Ectodermal cell (in vitro differentiated cells): ENCODE data around the gene FUT1.

ENCODE experiments used
- H3K27ac ChIP-seq: 2 replicates; pipeline ENCODE4 v1.7.0; 2013; ENCODE audit warnings: mild to moderate bottlenecking, low read depth, low read length; ENCODE audit not compliant: insufficient read depth, poor library complexity, severe bottlenecking
- H3K27me3 ChIP-seq: 2 replicates; pipeline ENCODE4 v1.7.0; 2013; ENCODE audit warnings: mild to moderate bottlenecking, low read length; ENCODE audit not compliant: insufficient read depth, control insufficient read depth, poor library complexity, severe bottlenecking
- H3K36me3 ChIP-seq: one replicate; pipeline ENCODE4 v1.7.0; 2013; ENCODE audit warnings: low read length; ENCODE audit not compliant: control insufficient read depth, insufficient read depth
- H3K4me1 ChIP-seq: one replicate; pipeline ENCODE4 v1.7.0; 2013; ENCODE audit warnings: low read length; ENCODE audit not compliant: control insufficient read depth, insufficient read depth
- H3K4me3 ChIP-seq: 2 replicates; pipeline ENCODE4 v1.7.0; 2013; ENCODE audit warnings: low read depth, low read length, control low read depth; ENCODE audit not compliant: insufficient read depth
- H3K9me3 ChIP-seq: 2 replicates; pipeline ENCODE4 v1.7.0; 2013; ENCODE audit warnings: mild to moderate bottlenecking, low read length, moderate library complexity; ENCODE audit not compliant: control insufficient read depth
- WGBS, 2 experiments: methylation state at CpG; one replicate each; pipeline ENCODE4 v1.1.7; 2013; ENCODE audit warnings: missing lambda C conversion rate in 2 of 2; 5-methylcytosine and 5-hydroxymethylcytosine counted together

FUT1 gene

DNA sequence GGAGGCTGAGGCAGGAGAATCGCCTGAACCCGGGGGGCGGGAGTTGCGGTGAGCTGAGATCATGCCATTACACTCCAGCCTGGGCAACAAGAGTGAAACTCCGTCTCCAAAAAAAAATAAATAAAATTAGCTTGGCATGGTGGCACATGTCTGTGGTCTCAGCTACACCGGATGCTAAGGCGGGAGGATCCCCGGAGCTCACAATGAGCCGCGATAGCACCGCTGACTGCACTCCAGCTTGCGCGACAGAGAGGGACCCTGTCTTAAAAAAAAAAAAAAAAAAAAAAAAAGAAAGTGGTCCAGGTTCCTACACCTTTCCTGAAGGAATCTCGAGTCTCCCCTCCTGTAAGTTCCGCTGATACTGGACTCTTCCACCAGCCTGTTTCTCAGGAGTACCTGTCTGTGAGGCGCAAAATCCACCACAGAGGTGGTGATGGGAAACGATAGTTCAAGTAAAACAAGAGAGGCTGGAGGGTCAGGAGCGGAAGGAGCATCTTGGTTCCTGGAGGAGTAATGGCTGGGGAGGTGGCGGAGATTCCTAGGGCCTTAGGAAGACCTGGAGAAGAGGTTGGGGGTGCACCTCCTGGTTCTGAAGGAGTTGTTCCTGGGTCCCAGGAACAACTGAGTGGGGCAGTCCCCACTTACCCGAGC lies 471 bp downstream of the FUT1 start:
- peak overlapping the region; percentile 67 for H3K4me3 ChIP-seq
- H3K36me3 ChIP-seq: peaks cover 5% of the 10 kb centered on the region
- no peak overlapping the region for H3K27ac ChIP-seq
- peaks cover 25% of the 10 kb centered on the region for H3K27me3 ChIP-seq
- H3K4me1 ChIP-seq: peaks cover 3% of the 10 kb centered on the region
- no peaks in the 10 kb centered on the region for H3K9me3 ChIP-seq
- WGBS, 2 experiments: 31 to 34% methylated on average over 20 of the region's 20 CpGs

- 94 to 95% methylated on average over 29 of the region's 29 CpGs for WGBS, 2 experiments
- Histone ChIP-seq H3K4me3 (no peak overlapping the region), H3K36me3 (peaks cover 5% of the 10 kb centered on the region), H3K9me3 (no peaks in the 10 kb centered on the region), H3K4me1 (peaks cover 3% of the 10 kb centered on the region), H3K27me3 (peaks cover 25% of the 10 kb centered on the region), H3K27ac (no peak overlapping the region)
Observed at GRCh38 chr19:48750771-48751504, 1.5 kb downstream of the FUT1 start.

GRCh38 chr19:48750351-48750750 lies 2.1 kb downstream of the FUT1 start:
- H3K4me3 ChIP-seq: no peak overlapping the region
- peaks cover 25% of the 10 kb centered on the region for H3K27me3 ChIP-seq
- WGBS, 2 experiments: 95 to 96% methylated on average over 31 of the region's 31 CpGs
- H3K4me1 ChIP-seq: peaks cover 3% of the 10 kb centered on the region
- no peaks in the 10 kb centered on the region for H3K9me3 ChIP-seq
- peaks cover 5% of the 10 kb centered on the region for H3K36me3 ChIP-seq
- no peak overlapping the region for H3K27ac ChIP-seq

- Histone ChIP-seq H3K27ac (no peak overlapping the region), H3K36me3 (peaks cover 5% of the 10 kb centered on the region), H3K27me3 (peaks cover 25% of the 10 kb centered on the region), H3K4me3 (no peak overlapping the region), H3K9me3 (no peaks in the 10 kb centered on the region), H3K4me1 (peaks cover 3% of the 10 kb centered on the region)
- 88 to 90% methylated on average over 4 of the region's 4 CpGs for WGBS, 2 experiments
Observed at GRCh38 chr19:48749571-48750198, 2.8 kb downstream of the FUT1 start.

- Histone ChIP-seq H3K27ac (peak within 1 kb of the TSS; percentile 53), H3K4me3 (peak within 1 kb of the TSS; percentile 49), H3K36me3 (peaks cover 5% of the 10 kb centered on the region), H3K9me3 (no peaks in the 10 kb centered on the region), H3K27me3 (peaks cover 3% of the 10 kb centered on the region), H3K4me1 (no peaks in the 10 kb centered on the region)
- WGBS, 2 experiments: 11 to 14% methylated on average over 31 of the region's 31 CpGs
Observed at GRCh38 chr19:48746738-48747575, 5.5 kb downstream of the FUT1 start, which contains the start of gene IZUMO1. Gene IZUMO1, minus strand, starts transcription at chr19:48746909. Its CDS starts 1,050 bp downstream, at chr19:48745859.

- no peaks in the 10 kb centered on the region for H3K9me3 ChIP-seq
- no peak overlapping the region for H3K4me3 ChIP-seq
- H3K27me3 ChIP-seq: peaks cover 3% of the 10 kb centered on the region
- no peaks in the 10 kb centered on the region for H3K4me1 ChIP-seq
- 91 to 94% methylated on average over 8 of the region's 8 CpGs for WGBS, 2 experiments
- peaks cover 5% of the 10 kb centered on the region for H3K36me3 ChIP-seq
- H3K27ac ChIP-seq: no peak overlapping the region
Observed at GRCh38 chr19:48746110-48746509, 6.3 kb downstream of the FUT1 start.

DNA sequence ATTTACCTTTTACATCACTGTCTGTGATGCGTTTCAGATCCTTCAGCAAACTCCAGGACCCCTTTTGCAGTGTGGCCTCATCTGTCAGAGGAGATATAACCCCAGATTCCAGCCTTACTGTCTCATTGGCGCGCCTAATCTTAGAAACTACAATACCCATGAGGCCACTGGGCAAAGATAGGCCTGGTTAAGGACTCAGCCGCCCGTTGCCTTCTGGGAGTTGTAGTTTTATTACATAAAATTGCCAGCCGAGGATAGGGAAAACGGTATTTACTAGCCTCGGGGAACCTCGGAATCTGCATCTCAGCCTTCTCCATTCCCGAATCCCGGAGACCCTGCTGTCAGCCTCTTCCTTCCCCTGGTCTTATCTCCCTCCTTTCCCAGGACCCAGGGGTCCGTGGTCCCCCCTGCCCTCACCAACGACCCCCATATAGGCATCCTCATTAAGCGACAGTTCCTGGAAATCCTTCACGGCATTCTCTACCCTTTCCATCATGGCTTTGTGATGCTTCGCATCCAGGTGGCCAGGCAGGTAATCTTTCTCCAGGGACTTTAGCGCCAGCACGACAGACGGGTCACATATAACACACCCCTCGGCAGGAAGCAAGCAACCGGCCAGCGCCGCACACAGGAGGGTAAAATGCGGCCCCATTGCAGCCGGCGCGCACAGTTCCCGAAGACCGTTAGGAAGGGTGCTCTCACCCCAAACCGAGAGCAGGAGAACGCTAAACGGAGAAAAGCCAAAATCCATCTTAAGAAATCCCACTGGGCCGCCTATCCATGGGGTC lies 7.0 kb downstream of the FUT1 start:
- Histone ChIP-seq H3K36me3 (peaks cover 5% of the 10 kb centered on the region), H3K4me1 (no peaks in the 10 kb centered on the region), H3K9me3 (no peaks in the 10 kb centered on the region), H3K4me3 (no peak overlapping the region), H3K27me3 (peaks cover 10% of the 10 kb centered on the region), H3K27ac (no peak overlapping the region)
- WGBS, 2 experiments: 71 to 73% methylated on average over 33 of the region's 33 CpGs

GRCh38 chr19:48742096-48742495 lies 10.3 kb downstream of the FUT1 start:
- peaks cover 25% of the 10 kb centered on the region for H3K27me3 ChIP-seq
- H3K27ac ChIP-seq: no peak overlapping the region
- 90 to 94% methylated on average over 11 of the region's 11 CpGs for WGBS, 2 experiments
- H3K36me3 ChIP-seq: no peaks in the 10 kb centered on the region
- no peak overlapping the region for H3K4me3 ChIP-seq
- no peaks in the 10 kb centered on the region for H3K9me3 ChIP-seq
- peaks cover 5% of the 10 kb centered on the region for H3K4me1 ChIP-seq

GRCh38 chr19:48741129-48741999 lies 11.1 kb downstream of the FUT1 start:
- peaks cover 25% of the 10 kb centered on the region for H3K27me3 ChIP-seq
- H3K4me1 ChIP-seq: peaks cover 5% of the 10 kb centered on the region
- WGBS, 2 experiments: 64 to 71% methylated on average over 35 of the region's 35 CpGs
- H3K9me3 ChIP-seq: no peaks in the 10 kb centered on the region
- no peaks in the 10 kb centered on the region for H3K36me3 ChIP-seq
- H3K4me3 ChIP-seq: no peak overlapping the region
- H3K27ac ChIP-seq: no peak overlapping the region
